HCT116 (cell line): ENCODE data around the gene CYB5B. TPM values are rescaled to one million over a fixed set of nuclear protein-coding genes. Genes with fewer than 3 reads are reported as not detected.

Experiments
- ATAC-seq: fragments of 200-7000 bp; cut with Tn5 transposase; 2 replicates; pipeline ENCODE4 v1.9.1; 2020; ENCODE audit warnings: mild to moderate bottlenecking, moderate library complexity
- BruUV-seq: library from RNA; stranded (reverse); fragments of 400-500 nt; replicated peaks from 2 replicates; lab custom pipeline; 2021; lab: Mats Ljungman, UMichigan
- CTCF ChIA-PET: fragments of 300-600 bp; sonication (Branson Sonifier 250); formaldehyde crosslinking; loops from one replicate; lab custom pipeline; 2021; ENCODE audit warnings: antibody characterized with exemption; lab: Charles Lee
- POLR2A ChIA-PET: fragments of 300-600, 350-600 bp; sonication (Branson Sonifier 250); formaldehyde crosslinking; loops from one replicate; lab custom pipeline; 2021; ENCODE audit warnings: antibody characterized with exemption; lab: Charles Lee
- RAD21 ChIA-PET, 2 experiments: fragments of 300-600 bp; sonication (Branson Sonifier 250); formaldehyde crosslinking; loops; one replicate each; lab custom pipeline; 2023; ENCODE audit warnings: low total read pairs in 2 of 2; ENCODE audit not compliant: uncharacterized antibody in 2 of 2, unreplicated experiment in 2 of 2, low non-redundant PET in 1 of 2; lab: Charles Lee
- DNase-seq: peaks from one replicate; pipeline ENCODE4 v3.0.0-alpha.2; 2010; ENCODE audit warnings: low read depth, low spot score
- H2AFZ ChIP-seq: fragments of 200-600 bp; shearing (Covaris generic), sonication (generic); 2 replicates; pipeline ENCODE4 v1.6.1; 2017; ENCODE audit warnings: low read depth, mixed run types, mixed read lengths, antibody characterized with exemption, low read length; ENCODE audit not compliant: poor library complexity, severe bottlenecking
- H3K27ac ChIP-seq: 2 replicates; pipeline ENCODE4 v1.5.1; 2012; ENCODE audit warnings: low read depth, low read length
- H3K27me3 ChIP-seq: fragments of 200-600 bp; sonication (generic); 2 replicates; pipeline ENCODE4 v1.6.1; 2016; ENCODE audit warnings: mixed run types, low read length, mixed read lengths; ENCODE audit not compliant: insufficient read depth
- H3K36me3 ChIP-seq, 2 experiments: fragments of 200-500 bp in 1 of 2; fragments of 200-600 bp in 1 of 2; sonication (Bioruptor generic) in 1 of 2; sonication (generic) in 1 of 2; 2 replicates each; pipeline versions ENCODE4 v1.5.1 to v1.6.1; 2014 to 2016; ENCODE audit warnings: low read length in 2 of 2, inconsistent platforms in 1 of 2, mixed read lengths in 1 of 2, mixed run types in 1 of 2; ENCODE audit not compliant: insufficient read depth in 2 of 2, control insufficient read depth in 1 of 2
- H3K4me1 ChIP-seq, 2 experiments: fragments of 200-600 bp in 1 of 2; sonication (generic) in 1 of 2; 2 replicates each; pipeline versions ENCODE4 v1.5.1 to v1.6.1; 2012 to 2017; ENCODE audit warnings: low read length in 2 of 2, inconsistent platforms in 1 of 2, mild to moderate bottlenecking in 1 of 2, mixed read lengths in 1 of 2, mixed run types in 1 of 2, moderate library complexity in 1 of 2; ENCODE audit not compliant: insufficient read depth in 2 of 2, control insufficient read depth in 1 of 2
- H3K4me2 ChIP-seq: fragments of 200-600 bp; sonication (generic); 2 replicates; pipeline ENCODE4 v1.6.1; 2017; ENCODE audit warnings: mixed run types, low read length, mixed read lengths
- H3K4me3 ChIP-seq, 2 experiments: fragments of 200-600 bp in 1 of 2; sonication (generic) in 1 of 2; replicated peaks in 1 of 2; 2 replicates each; pipeline ENCODE4 v1.5.1; 2011 to 2016; ENCODE audit warnings: low read length in 2 of 2, control low read depth in 1 of 2, low read depth in 1 of 2, mild to moderate bottlenecking in 1 of 2, mixed read lengths in 1 of 2, mixed run types in 1 of 2
- H3K79me2 ChIP-seq: fragments of 200-600 bp; sonication (generic); 2 replicates; pipeline ENCODE4 v1.6.1; 2017; ENCODE audit warnings: mild to moderate bottlenecking, mixed run types, low read length, moderate library complexity, mixed read lengths; ENCODE audit not compliant: insufficient read depth
- H3K9ac ChIP-seq: fragments of 200-600 bp; sonication (generic); 2 replicates; pipeline ENCODE4 v1.6.1; 2016; ENCODE audit warnings: low read length, mixed read lengths
- H3K9me2 ChIP-seq: fragments of 200-600 bp; sonication (generic), shearing (Covaris generic); 2 replicates; pipeline ENCODE4 v1.6.1; 2017; ENCODE audit warnings: mixed run types, mild to moderate bottlenecking, moderate library complexity; ENCODE audit not compliant: insufficient read depth
- H3K9me3 ChIP-seq, 2 experiments: fragments of 200-500 bp in 1 of 2; fragments of 200-600 bp in 1 of 2; sonication (Bioruptor generic) in 1 of 2; sonication (generic) in 1 of 2; 2 replicates each; pipeline ENCODE4 v1.6.1; 2014 to 2017; ENCODE audit warnings: low read length in 2 of 2, mixed read lengths in 2 of 2, inconsistent platforms in 1 of 2, low read depth in 1 of 2, mild to moderate bottlenecking in 1 of 2, mixed run types in 1 of 2, moderate library complexity in 1 of 2; ENCODE audit not compliant: control insufficient read depth in 1 of 2, insufficient read depth in 1 of 2
- H4K20me1 ChIP-seq: fragments of 200-600 bp; sonication (generic), shearing (Covaris generic); 2 replicates; pipeline ENCODE4 v1.6.1; 2017; ENCODE audit warnings: mixed run types, mild to moderate bottlenecking, moderate library complexity; ENCODE audit not compliant: insufficient read depth
- JUND ChIP-seq: IDR thresholded peaks from 2 replicates; pipeline ENCODE4 v1.6.1; 2012
- SP1 ChIP-seq: IDR thresholded peaks from 2 replicates; pipeline ENCODE4 v1.6.1; 2012; ENCODE audit warnings: low read depth
- SRF ChIP-seq: IDR thresholded peaks from 2 replicates; pipeline ENCODE4 v1.6.1; 2012; ENCODE audit warnings: low read depth
- TCF7L2 ChIP-seq: IDR thresholded peaks from 2 replicates; pipeline ENCODE4 v1.7.0; 2011; ENCODE audit warnings: borderline replicate concordance, inconsistent platforms; ENCODE audit not compliant: insufficient read depth, insufficient read length; ENCODE audit errors: extremely low read depth
- intact Hi-C: fragments of 100-400 bp; cut with micrococcal nuclease; formaldehyde crosslinking; loops from 2 replicates; pipeline ENCODE4 v1.10.0; 2022
- total RNA-seq: library from RNA; stranded (reverse); gene quantifications from one replicate; pipeline ENCODE4 v1.2.1, GENCODE V29; 2021; ENCODE audit not compliant: unreplicated experiment
- TF ChIP-seq, protein P1 (sequence below): IDR thresholded peaks from 2 replicates; pipeline ENCODE4 v1.6.1; 2012; ENCODE audit warnings: low read depth

Gene CYB5B
- total RNA-seq, 1 experiment from 2014 or later = 689 TPM

GRCh38 chr16:69423189-69423588 is 1.2 kb upstream of the CYB5B start:
- H3K4me3 ChIP-seq = peak overlapping the region in 1 of 2 experiments; percentile 82; a peak in 1 of 4 replicates
- H3K27me3 ChIP-seq = no peaks in the 10 kb centered on the region
- no peak overlapping the region for H3K9ac ChIP-seq
- no peaks in the 10 kb centered on the region for H3K9me2 ChIP-seq
- no peak for ATAC-seq
- peaks cover 12 to 23% of the 10 kb centered on the region in 2 experiments for H3K36me3 ChIP-seq
- POLR2A ChIA-PET = no interaction called here
- TF ChIP-seq TCF7L2 (no peak), JUND (no peak), SRF (no peak), SP1 (no peak)
- TF ChIP-seq, protein P1, sequence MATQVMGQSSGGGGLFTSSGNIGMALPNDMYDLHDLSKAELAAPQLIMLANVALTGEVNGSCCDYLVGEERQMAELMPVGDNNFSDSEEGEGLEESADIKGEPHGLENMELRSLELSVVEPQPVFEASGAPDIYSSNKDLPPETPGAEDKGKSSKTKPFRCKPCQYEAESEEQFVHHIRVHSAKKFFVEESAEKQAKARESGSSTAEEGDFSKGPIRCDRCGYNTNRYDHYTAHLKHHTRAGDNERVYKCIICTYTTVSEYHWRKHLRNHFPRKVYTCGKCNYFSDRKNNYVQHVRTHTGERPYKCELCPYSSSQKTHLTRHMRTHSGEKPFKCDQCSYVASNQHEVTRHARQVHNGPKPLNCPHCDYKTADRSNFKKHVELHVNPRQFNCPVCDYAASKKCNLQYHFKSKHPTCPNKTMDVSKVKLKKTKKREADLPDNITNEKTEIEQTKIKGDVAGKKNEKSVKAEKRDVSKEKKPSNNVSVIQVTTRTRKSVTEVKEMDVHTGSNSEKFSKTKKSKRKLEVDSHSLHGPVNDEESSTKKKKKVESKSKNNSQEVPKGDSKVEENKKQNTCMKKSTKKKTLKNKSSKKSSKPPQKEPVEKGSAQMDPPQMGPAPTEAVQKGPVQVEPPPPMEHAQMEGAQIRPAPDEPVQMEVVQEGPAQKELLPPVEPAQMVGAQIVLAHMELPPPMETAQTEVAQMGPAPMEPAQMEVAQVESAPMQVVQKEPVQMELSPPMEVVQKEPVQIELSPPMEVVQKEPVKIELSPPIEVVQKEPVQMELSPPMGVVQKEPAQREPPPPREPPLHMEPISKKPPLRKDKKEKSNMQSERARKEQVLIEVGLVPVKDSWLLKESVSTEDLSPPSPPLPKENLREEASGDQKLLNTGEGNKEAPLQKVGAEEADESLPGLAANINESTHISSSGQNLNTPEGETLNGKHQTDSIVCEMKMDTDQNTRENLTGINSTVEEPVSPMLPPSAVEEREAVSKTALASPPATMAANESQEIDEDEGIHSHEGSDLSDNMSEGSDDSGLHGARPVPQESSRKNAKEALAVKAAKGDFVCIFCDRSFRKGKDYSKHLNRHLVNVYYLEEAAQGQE = no peak
- TF ChIP-seq, all 23 proteins: peak for 0
- Histone ChIP-seq H2AFZ (no peak overlapping the region), H3K27ac (peak overlapping the region; percentile 90), H3K4me1 (peaks cover 48 to 60% of the 10 kb centered on the region in 2 experiments), H3K9me3 (no peaks in the 10 kb centered on the region), H3K4me2 (peak overlapping the region; percentile 87), H3K79me2 (peaks cover 38% of the 10 kb centered on the region), H4K20me1 (no peaks in the 10 kb centered on the region)
- ChIA-PET CTCF (no interaction called here), RAD21 (no interaction called here)
- BruUV-seq = no TSS peak
- no peak for DNase-seq
- intact Hi-C loops = no loop called here
